Prostate gland (tissue), 2 donors: ENCODE data around the gene EIF1.

Source experiments
- CTCF ChIP-seq, 4 experiments: fragments of 200-600 bp in 2 of 4; fragments of 450-650 bp in 2 of 4; sonication (generic) in 2 of 4; IDR thresholded peaks; 1 replicate in 3 of 4; 2 replicates in 1 of 4; pipeline ENCODE4 v1.5.1; 2016 to 2019; ENCODE audit warnings: antibody characterized with exemption in 4 of 4, mild to moderate bottlenecking in 2 of 4, moderate library complexity in 2 of 4
- POLR2A ChIP-seq: fragments of 450-650 bp; IDR thresholded peaks from one replicate; pipeline ENCODE4 v1.6.1; 2016; ENCODE audit warnings: antibody characterized with exemption, mild to moderate bottlenecking
- POLR2AphosphoS5 ChIP-seq: sonication (generic); formaldehyde crosslinking; IDR thresholded peaks from one replicate; pipeline ENCODE4 v1.6.1; 2017; ENCODE audit warnings: antibody characterized with exemption

- TF ChIP-seq CTCF (IDR thresholded peaks at IDR 0.05) (no peak), POLR2AphosphoS5 (no peak), POLR2A (no peak)
Measured at GRCh38 chr17:41691031-41691777, 2.5 kb downstream of the EIF1 start.
